Subcutaneous abdominal adipose tissue (tissue), 5 donors: Measurements from ENCODE around the gene G6PC2.

Experiments used
- H3K27ac ChIP-seq: one replicate; pipeline ENCODE4 v1.7.0; 2013; ENCODE audit warnings: low read depth, mild to moderate bottlenecking, inconsistent platforms, low read length, moderate library complexity
- H3K27me3 ChIP-seq, 5 donors: one replicate each; pipeline ENCODE4 v1.7.0; 2013; ENCODE audit warnings: low read length in 5 of 5, inconsistent platforms in 1 of 5; ENCODE audit not compliant: control insufficient read depth in 5 of 5, insufficient read depth in 4 of 5
- H3K36me3 ChIP-seq, 5 donors: one replicate each; pipeline ENCODE4 v1.7.0; 2013; ENCODE audit warnings: low read length in 5 of 5; ENCODE audit not compliant: control insufficient read depth in 5 of 5, insufficient read depth in 5 of 5
- H3K4me1 ChIP-seq, 5 donors: one replicate each; pipeline ENCODE4 v1.7.0; 2013; ENCODE audit warnings: low read length in 5 of 5, mild to moderate bottlenecking in 3 of 5, moderate library complexity in 1 of 5; ENCODE audit not compliant: control insufficient read depth in 5 of 5, insufficient read depth in 5 of 5
- H3K4me3 ChIP-seq, 5 donors: one replicate each; pipeline ENCODE4 v1.7.0; 2013; ENCODE audit warnings: low read length in 5 of 5, low read depth in 1 of 5
- H3K9ac ChIP-seq, 5 donors: one replicate each; pipeline ENCODE4 v1.7.0; 2013; ENCODE audit warnings: low read length in 5 of 5, mild to moderate bottlenecking in 4 of 5, moderate library complexity in 3 of 5
- H3K9me3 ChIP-seq, 5 donors: one replicate each; pipeline ENCODE4 v1.7.0; 2013; ENCODE audit warnings: low read length in 5 of 5; ENCODE audit not compliant: control insufficient read depth in 5 of 5
- donor health status: healthy.
- donor health status: healthy.
- donor health status: healthy.
- donor health status: healthy.
- donor health status: healthy.

The G6PC2 gene

GRCh38 chr2:168939918-168940317, 38.8 kb downstream of the G6PC2 start:
- no peak overlapping the region for H3K4me3 ChIP-seq
- no peaks in the 10 kb centered on the region for H3K9me3 ChIP-seq
- H3K27me3 ChIP-seq, result no peaks in the 10 kb centered on the region
- H3K27ac ChIP-seq, result no peak overlapping the region
- H3K36me3 ChIP-seq, result no peaks in the 10 kb centered on the region
- peaks cover 0 to 13% (median 3%) of the 10 kb centered on the region in 5 donors for H3K4me1 ChIP-seq
- H3K9ac ChIP-seq, result no peak overlapping the region

DNA sequence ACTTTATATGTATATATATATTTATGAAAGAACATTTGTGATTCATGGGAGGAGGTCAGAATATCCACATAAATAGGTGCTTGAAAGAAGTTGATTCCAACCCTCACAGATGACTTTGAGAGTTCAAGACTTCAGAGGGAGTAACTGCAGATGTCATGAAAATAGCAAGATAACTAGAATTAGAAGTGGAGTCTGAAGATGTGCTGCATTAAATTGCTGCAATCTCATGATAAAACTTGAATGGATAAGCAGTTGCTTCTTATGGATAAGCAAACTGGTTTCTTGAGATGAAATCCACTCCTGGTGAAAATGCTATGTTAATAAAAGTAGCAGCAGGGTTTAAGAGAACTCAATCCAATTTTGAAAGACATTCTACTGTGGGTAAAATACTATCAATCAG, 40.2 kb downstream of the G6PC2 start:
- Histone ChIP-seq H3K36me3 (no peaks in the 10 kb centered on the region), H3K4me1 (peaks cover 0 to under 1% (median 0%) of the 10 kb centered on the region in 5 donors), H3K9me3 (no peaks in the 10 kb centered on the region), H3K4me3 (no peak overlapping the region), H3K9ac (no peak overlapping the region), H3K27ac (no peak overlapping the region), H3K27me3 (no peaks in the 10 kb centered on the region)

GRCh38 chr2:168944065-168944464, 43.0 kb downstream of the G6PC2 start:
- Histone ChIP-seq H3K9ac (no peak overlapping the region), H3K4me3 (no peak overlapping the region), H3K36me3 (no peaks in the 10 kb centered on the region), H3K27ac (no peak overlapping the region), H3K27me3 (no peaks in the 10 kb centered on the region), H3K4me1 (no peaks in the 10 kb centered on the region), H3K9me3 (no peaks in the 10 kb centered on the region)

DNA sequence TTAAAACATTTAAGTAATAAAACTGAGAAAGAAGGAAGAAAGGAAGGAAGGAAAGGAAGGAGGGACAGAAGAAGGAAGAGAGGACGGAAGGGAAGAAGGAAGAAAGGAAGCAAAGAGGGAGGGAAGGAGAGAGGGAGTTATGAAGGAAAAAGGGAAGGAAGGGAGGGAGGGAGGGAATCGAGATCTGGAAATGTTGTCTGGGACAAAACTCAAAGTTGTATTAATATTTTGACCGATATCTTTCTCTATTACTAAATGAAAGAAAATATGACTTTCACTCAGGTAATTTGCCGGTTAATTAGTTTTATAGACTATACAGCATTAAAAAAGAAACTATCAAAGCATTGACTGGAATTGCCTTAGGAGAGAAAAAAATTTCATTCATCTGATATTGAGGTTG, 44.4 kb downstream of the G6PC2 start:
- Histone ChIP-seq H3K36me3 (no peaks in the 10 kb centered on the region), H3K9me3 (no peaks in the 10 kb centered on the region), H3K27me3 (no peaks in the 10 kb centered on the region), H3K27ac (no peak overlapping the region), H3K4me1 (no peaks in the 10 kb centered on the region), H3K9ac (no peak overlapping the region), H3K4me3 (no peak overlapping the region)

DNA sequence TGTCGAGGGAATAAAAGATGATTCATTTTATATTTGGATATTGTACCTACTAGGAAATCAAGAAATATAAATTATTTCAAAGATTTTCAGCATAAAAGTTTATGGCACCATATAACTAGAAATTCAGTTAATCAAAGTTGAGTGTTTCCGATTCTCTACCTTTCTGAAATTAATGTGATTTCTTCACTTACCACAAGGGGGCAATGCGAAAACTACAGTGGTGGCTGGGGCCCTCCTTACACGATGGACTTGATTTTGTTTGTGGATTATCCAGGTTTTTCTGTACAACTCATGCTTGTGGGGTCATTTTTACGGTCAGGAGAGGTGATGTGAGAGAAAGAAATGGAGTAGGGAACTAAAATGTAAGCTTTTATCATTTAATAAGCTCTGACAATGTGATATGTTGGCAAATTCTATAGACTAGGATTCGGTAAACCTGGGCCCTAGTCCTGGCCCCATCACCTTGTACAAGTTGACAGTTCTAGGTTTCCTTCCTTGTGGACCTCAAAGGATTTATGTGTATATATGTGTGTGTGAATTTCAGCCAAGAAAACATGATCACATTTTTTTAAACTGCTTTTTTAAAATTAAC, 47.6 kb downstream of the G6PC2 start:
- Histone ChIP-seq H3K9ac (no peak overlapping the region), H3K9me3 (peaks cover 0 to 7% (median 0%) of the 10 kb centered on the region in 5 donors), H3K36me3 (no peaks in the 10 kb centered on the region)

GRCh38 chr2:168949324-168949723, 48.2 kb downstream of the G6PC2 start:
- H3K4me1 ChIP-seq, result no peaks in the 10 kb centered on the region

More for the DNA sequence above, 47.6 kb downstream of the G6PC2 start:
- no peaks in the 10 kb centered on the region for H3K27me3 ChIP-seq
- no peak overlapping the region for H3K27ac ChIP-seq
- H3K4me1 ChIP-seq, result no peaks in the 10 kb centered on the region
- no peak overlapping the region for H3K4me3 ChIP-seq

DNA sequence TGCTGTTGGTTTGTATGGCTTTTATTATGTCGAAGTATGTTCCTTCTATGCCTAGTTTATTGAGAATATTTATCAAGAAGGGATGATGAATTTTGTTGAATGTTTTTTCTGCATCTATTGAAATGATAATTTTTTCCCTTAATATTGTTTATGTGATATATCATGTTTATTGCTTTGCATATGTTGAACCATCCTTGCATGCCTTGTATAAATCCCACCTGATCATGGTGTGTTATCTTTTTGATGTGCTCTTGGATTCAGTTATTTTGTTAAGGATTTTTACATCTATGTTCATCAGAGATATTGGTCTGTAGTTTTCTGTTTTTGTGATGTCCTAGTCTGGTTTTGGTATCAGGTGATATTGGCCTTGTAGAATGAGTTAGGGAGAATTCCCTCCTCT, 50.8 kb downstream of the G6PC2 start:
- H3K9ac ChIP-seq, result no peak overlapping the region
- no peaks in the 10 kb centered on the region for H3K27me3 ChIP-seq
- H3K27ac ChIP-seq, result no peak overlapping the region
- H3K4me3 ChIP-seq, result no peak overlapping the region
- peaks cover 0 to 7% (median 0%) of the 10 kb centered on the region in 5 donors for H3K9me3 ChIP-seq
- H3K4me1 ChIP-seq, result no peaks in the 10 kb centered on the region
- no peaks in the 10 kb centered on the region for H3K36me3 ChIP-seq

More at GRCh38 chr2:168949324-168949723, 48.2 kb downstream of the G6PC2 start:
- H3K9ac ChIP-seq, result no peak overlapping the region
- H3K27me3 ChIP-seq, result no peaks in the 10 kb centered on the region
- no peak overlapping the region for H3K4me3 ChIP-seq
- no peak overlapping the region for H3K27ac ChIP-seq
- peaks cover 0 to 7% (median 0%) of the 10 kb centered on the region in 5 donors for H3K9me3 ChIP-seq
- no peaks in the 10 kb centered on the region for H3K36me3 ChIP-seq

GRCh38 chr2:168952424-168952823, 51.3 kb downstream of the G6PC2 start:
- H3K4me1 ChIP-seq, result no peaks in the 10 kb centered on the region
- H3K9me3 ChIP-seq, result peaks cover 0 to 7% (median 0%) of the 10 kb centered on the region in 5 donors
- H3K9ac ChIP-seq, result no peak overlapping the region
- no peak overlapping the region for H3K27ac ChIP-seq
- H3K27me3 ChIP-seq, result no peaks in the 10 kb centered on the region
- H3K4me3 ChIP-seq, result no peak overlapping the region
- no peaks in the 10 kb centered on the region for H3K36me3 ChIP-seq

- no peaks in the 10 kb centered on the region for H3K36me3 ChIP-seq
- no peak overlapping the region for H3K4me3 ChIP-seq
Observed at GRCh38 chr2:168954256-168954655, 53.2 kb downstream of the G6PC2 start.

GRCh38 chr2:168955321-168955720, 54.2 kb downstream of the G6PC2 start:
- Histone ChIP-seq H3K36me3 (no peaks in the 10 kb centered on the region), H3K4me3 (no peak overlapping the region), H3K9ac (no peak overlapping the region)

More at GRCh38 chr2:168954256-168954655, 53.2 kb downstream of the G6PC2 start:
- no peak overlapping the region for H3K9ac ChIP-seq
- H3K4me1 ChIP-seq, result no peaks in the 10 kb centered on the region
- H3K27me3 ChIP-seq, result no peaks in the 10 kb centered on the region
- H3K27ac ChIP-seq, result no peak overlapping the region
- peaks cover 0 to 7% (median 0%) of the 10 kb centered on the region in 5 donors for H3K9me3 ChIP-seq

More at GRCh38 chr2:168955321-168955720, 54.2 kb downstream of the G6PC2 start:
- Histone ChIP-seq H3K9me3 (peaks cover 0 to 7% (median 0%) of the 10 kb centered on the region in 5 donors), H3K27me3 (no peaks in the 10 kb centered on the region), H3K27ac (no peak overlapping the region), H3K4me1 (no peaks in the 10 kb centered on the region)
